CD4-positive, alpha-beta memory T cell (primary cell): ENCODE measurements around the gene METTL25B. TPM values are rescaled to one million over a fixed set of nuclear protein-coding genes. Genes with fewer than 3 reads are reported as not detected.

Source experiments
- CTCF ChIA-PET: fragments of 350-600 bp; sonication (Branson Sonifier 250); formaldehyde crosslinking; loops from one replicate; lab custom pipeline; 2021; ENCODE audit warnings: inconsistent platforms; ENCODE audit not compliant: partially characterized antibody; lab: Charles Lee
- POLR2A ChIA-PET: fragments of 350-600 bp; sonication (Branson Sonifier 250); formaldehyde crosslinking; loops from one replicate; lab custom pipeline; 2021; ENCODE audit not compliant: partially characterized antibody; lab: Charles Lee
- DNase-seq, 5 donors: peaks; one replicate each; pipeline versions ENCODE4 v3.0.0 to v3.0.0-alpha.2; 2020 to 2022; ENCODE audit warnings: mixed read lengths in 1 of 5
- H3K27ac ChIP-seq: one replicate; pipeline ENCODE4 v1.7.0; 2013; ENCODE audit warnings: low read depth, low read length
- H3K27me3 ChIP-seq: 2 replicates; pipeline ENCODE4 v1.7.0; 2013; ENCODE audit warnings: mild to moderate bottlenecking, low read length, moderate library complexity; ENCODE audit not compliant: insufficient read depth
- H3K36me3 ChIP-seq: 2 replicates; pipeline ENCODE4 v1.7.0; 2013; ENCODE audit warnings: mild to moderate bottlenecking, low read length, moderate library complexity; ENCODE audit not compliant: insufficient read depth
- H3K4me1 ChIP-seq: 2 replicates; pipeline ENCODE4 v1.7.0; 2013; ENCODE audit warnings: mild to moderate bottlenecking, low read length, moderate library complexity; ENCODE audit not compliant: insufficient read depth
- H3K4me3 ChIP-seq, 2 donors: one replicate each; pipeline ENCODE4 v1.7.0; 2013; ENCODE audit warnings: low read length in 2 of 2, mild to moderate bottlenecking in 1 of 2
- H3K9me3 ChIP-seq, 2 donors: one replicate each; pipeline ENCODE4 v1.7.0; 2013; ENCODE audit warnings: low read length in 2 of 2, control low read depth in 1 of 2; ENCODE audit not compliant: control insufficient read depth in 1 of 2
- H3K27ac Mint-ChIP-seq, 7 donors: one replicate each; pipeline ENCODE4 v1.8.0; 2020 to 2021; ENCODE audit warnings: mixed read lengths in 7 of 7, mild to moderate bottlenecking in 6 of 7, inconsistent platforms in 3 of 7, moderate library complexity in 3 of 7
- H3K27me3 Mint-ChIP-seq, 2 donors: one replicate each; pipeline ENCODE4 v1.8.0; 2020 to 2021; ENCODE audit warnings: mixed read lengths in 2 of 2
- H3K36me3 Mint-ChIP-seq, 2 donors: one replicate each; pipeline ENCODE4 v1.8.0; 2020 to 2021; ENCODE audit warnings: mixed read lengths in 2 of 2, inconsistent platforms in 1 of 2, mild to moderate bottlenecking in 1 of 2
- H3K4me1 Mint-ChIP-seq, 4 donors: one replicate each; pipeline ENCODE4 v1.8.0; 2020 to 2021; ENCODE audit warnings: mixed read lengths in 4 of 4, mild to moderate bottlenecking in 1 of 4
- H3K4me3 Mint-ChIP-seq, 8 donors: one replicate each; pipeline ENCODE4 v1.8.0; 2020 to 2021; ENCODE audit warnings: mixed read lengths in 8 of 8, mild to moderate bottlenecking in 7 of 8, moderate library complexity in 6 of 8, inconsistent platforms in 3 of 8
- H3K9me3 Mint-ChIP-seq, 8 donors: one replicate each; pipeline ENCODE4 v1.8.0; 2020 to 2021; ENCODE audit warnings: mixed read lengths in 8 of 8, mild to moderate bottlenecking in 5 of 8, inconsistent platforms in 3 of 8, moderate library complexity in 1 of 8
- intact Hi-C: fragments of 100-400 bp; cut with micrococcal nuclease; formaldehyde crosslinking; loops from one replicate; pipeline ENCODE4 v1.15.1; 2023
- polyA plus RNA-seq, 2 donors: library from polyadenylated mRNA; unstranded; fragments of 300-500 nt; fragmentation: Illumina TruSeq; gene quantifications; one replicate each; pipeline ENCODE4 v1.2.3, GENCODE V29; 2021
- total RNA-seq, 2 experiments: library from RNA; stranded (reverse); gene quantifications; one replicate each; pipeline ENCODE4 v1.2.3, GENCODE V29; 2021

Gene METTL25B
- total and polyA plus RNA-seq, 4 experiments from 2014 or later: 4.6 to 35.7 (median 19.0) TPM

GRCh38 chr1:156742017-156742416 lies 13.7 kb downstream of the METTL25B start:
- no peaks in the 10 kb centered on the region for H3K27me3 Mint-ChIP-seq
- Histone ChIP-seq H3K9me3 (no peaks in the 10 kb centered on the region), H3K4me3 (no peak overlapping the region), H3K36me3 (peaks cover 25% of the 10 kb centered on the region), H3K4me1 (peaks cover 36% of the 10 kb centered on the region), H3K27me3 (no peaks in the 10 kb centered on the region), H3K27ac (peak overlapping the region; percentile 74)
- H3K36me3 Mint-ChIP-seq: peaks cover 14 to 52% of the 10 kb centered on the region in 2 donors
- peak overlapping the region; percentile 91 to 100 (median 98) for H3K27ac Mint-ChIP-seq
- no peak for DNase-seq
- peak overlapping the region in 7 of 8 donors; percentile 14 to 98 (median 95) for H3K4me3 Mint-ChIP-seq
- CTCF ChIA-PET: interaction anchor here (1.2 to 2.6 kb wide), 4 partner anchors 9 to 25 kb away, joined by 4 to 16 read pairs (median 15); partner anchors contain the start of genes HDGF, ISG20L2, METTL25B and PRCC
- H3K4me1 Mint-ChIP-seq: peaks cover 23 to 56% (median 40%) of the 10 kb centered on the region in 4 donors
- H3K9me3 Mint-ChIP-seq: peaks cover 0 to 2% (median 0%) of the 10 kb centered on the region in 8 donors
- POLR2A ChIA-PET: interaction anchor here (1.1 to 6.7 kb wide), 6 partner anchors 9 to 549 kb away, joined by 3 to 158 read pairs (median 54); partner anchors contain the start of genes HDGF, ISG20L2, METTL25B and PRCC
- intact Hi-C loops: loop anchor here (5.0 kb wide), 1 partner anchor 75 kb away; the partner anchor contains the start of gene SH2D2A

- Histone ChIP-seq H3K9me3 (no peaks in the 10 kb centered on the region), H3K27me3 (no peaks in the 10 kb centered on the region), H3K4me1 (peaks cover 42% of the 10 kb centered on the region), H3K4me3 (no peak overlapping the region), H3K27ac (no peak overlapping the region), H3K36me3 (peaks cover 25% of the 10 kb centered on the region)
- ChIA-PET POLR2A (interaction anchor here (3.5 to 6.7 kb wide), 3 partner anchors 9 to 24 kb away, joined by 103 to 158 read pairs (median 126); partner anchors contain the start of genes HDGF, ISG20L2, METTL25B and PRCC), CTCF (interaction anchor here (1.2 to 2.6 kb wide), 2 partner anchors 9 to 24 kb away, joined by 4 to 15 read pairs; partner anchors contain the start of genes HDGF and PRCC)
- Mint-ChIP-seq H3K9me3 (peaks cover 0 to 2% (median 0%) of the 10 kb centered on the region in 8 donors), H3K36me3 (peaks cover 14 to 45% of the 10 kb centered on the region in 2 donors), H3K27me3 (no peaks in the 10 kb centered on the region), H3K4me3 (no peak overlapping the region), H3K4me1 (peaks cover 29 to 64% (median 46%) of the 10 kb centered on the region in 4 donors), H3K27ac (peak overlapping the region in 5 of 7 donors; percentile 31 to 99 (median 68))
- intact Hi-C loops: loop anchor here (5.0 kb wide), 1 partner anchor 74 kb away; the partner anchor contains the start of gene SH2D2A
- DNase-seq: no peak
Measured at GRCh38 chr1:156742801-156743200, 14.5 kb downstream of the METTL25B start.

- H3K9me3 Mint-ChIP-seq: peaks cover 0 to 2% (median 0%) of the 10 kb centered on the region in 8 donors
- H3K27ac Mint-ChIP-seq: peak overlapping the region in 6 of 7 donors; percentile 7 to 76 (median 36)
- no peak overlapping the region for H3K27ac ChIP-seq
- H3K27me3 ChIP-seq: no peaks in the 10 kb centered on the region
- H3K36me3 ChIP-seq: peaks cover 25% of the 10 kb centered on the region
- no peak for DNase-seq
- H3K4me3 Mint-ChIP-seq: no peak overlapping the region
- intact Hi-C loops: loop anchor here (5.0 kb wide), 1 partner anchor 74 kb away; the partner anchor contains the start of gene SH2D2A
- H3K36me3 Mint-ChIP-seq: peaks cover 14 to 43% of the 10 kb centered on the region in 2 donors
- peaks cover 38 to 71% (median 54%) of the 10 kb centered on the region in 4 donors for H3K4me1 Mint-ChIP-seq
- no peaks in the 10 kb centered on the region for H3K9me3 ChIP-seq
- no peaks in the 10 kb centered on the region for H3K27me3 Mint-ChIP-seq
- POLR2A ChIA-PET: interaction anchor here (3.5 to 6.7 kb wide), 3 partner anchors 8 to 23 kb away, joined by 103 to 158 read pairs (median 126); partner anchors contain the start of genes HDGF, ISG20L2, METTL25B and PRCC
- CTCF ChIA-PET: no interaction called here
- H3K4me1 ChIP-seq: peaks cover 51% of the 10 kb centered on the region
- no peak overlapping the region for H3K4me3 ChIP-seq
Measured at GRCh38 chr1:156743367-156744302, 15.4 kb downstream of the METTL25B start.

- Mint-ChIP-seq H3K27ac (peak overlapping the region in 5 of 7 donors; percentile 10 to 94 (median 65)), H3K4me1 (peaks cover 43 to 71% (median 56%) of the 10 kb centered on the region in 4 donors), H3K27me3 (no peaks in the 10 kb centered on the region), H3K4me3 (no peak overlapping the region), H3K36me3 (peaks cover 14 to 43% of the 10 kb centered on the region in 2 donors), H3K9me3 (peaks cover 0 to 2% (median 0%) of the 10 kb centered on the region in 8 donors)
- Histone ChIP-seq H3K9me3 (no peaks in the 10 kb centered on the region), H3K27me3 (no peaks in the 10 kb centered on the region), H3K36me3 (peaks cover 25% of the 10 kb centered on the region), H3K4me3 (no peak overlapping the region), H3K4me1 (peaks cover 58% of the 10 kb centered on the region), H3K27ac (no peak overlapping the region)
- intact Hi-C loops: loop anchor here (5.0 kb wide), 1 partner anchor 73 kb away; the partner anchor contains the start of gene SH2D2A
- POLR2A ChIA-PET: interaction anchor here (0.7 to 6.7 kb wide), 2 partner anchors 16 to 22 kb away, joined by 3 to 126 read pairs; partner anchors contain the start of genes ISG20L2 and METTL25B
- CTCF ChIA-PET: no interaction called here
- DNase-seq: no peak
Measured at GRCh38 chr1:156744344-156744743, 16.1 kb downstream of the METTL25B start.

- Histone ChIP-seq H3K36me3 (peaks cover 25% of the 10 kb centered on the region), H3K27ac (no peak overlapping the region), H3K9me3 (no peaks in the 10 kb centered on the region), H3K27me3 (no peaks in the 10 kb centered on the region), H3K4me3 (no peak overlapping the region), H3K4me1 (peaks cover 60% of the 10 kb centered on the region)
- DNase-seq: no peak
- POLR2A ChIA-PET: interaction anchor here (0.7 to 6.7 kb wide), 3 partner anchors 16 to 36 kb away, joined by 3 to 126 read pairs (median 3); partner anchors contain the start of genes ISG20L2 and METTL25B
- H3K9me3 Mint-ChIP-seq: peaks cover 0 to 2% (median 0%) of the 10 kb centered on the region in 8 donors
- intact Hi-C loops: loop anchor here (5.0 kb wide), 1 partner anchor 72 kb away; the partner anchor contains the start of gene SH2D2A
- H3K4me3 Mint-ChIP-seq: peak overlapping the region in 2 of 8 donors; percentile 10 to 15
- peaks cover 14 to 43% of the 10 kb centered on the region in 2 donors for H3K36me3 Mint-ChIP-seq
- CTCF ChIA-PET: interaction anchor here (1.7 to 2.0 kb wide), 2 partner anchors 18 to 56 kb away, joined by 4 to 10 read pairs; partner anchors contain the start of genes ISG20L2 and METTL25B
- H3K27me3 Mint-ChIP-seq: no peaks in the 10 kb centered on the region
- H3K27ac Mint-ChIP-seq: peak overlapping the region in 6 of 7 donors; percentile 47 to 94 (median 84)
- H3K4me1 Mint-ChIP-seq: peaks cover 48 to 76% (median 61%) of the 10 kb centered on the region in 4 donors
Measured at GRCh38 chr1:156744786-156745419, 16.6 kb downstream of the METTL25B start.

- no peaks in the 10 kb centered on the region for H3K27me3 ChIP-seq
- ChIA-PET CTCF (interaction anchor here (0.7 to 2.0 kb wide), 4 partner anchors 19 to 217 kb away, joined by 3 to 10 read pairs (median 4); partner anchors contain the start of genes CRABP2, ISG20L2 and METTL25B), POLR2A (interaction anchor here (0.8 to 3.2 kb wide), 3 partner anchors 18 to 35 kb away, joined by 3 to 28 read pairs (median 27); partner anchors contain the start of genes ISG20L2, METTL25B and PRCC)
- peak overlapping the region in 3 of 8 donors; percentile 11 to 83 (median 66) for H3K4me3 Mint-ChIP-seq
- H3K4me1 ChIP-seq: peaks cover 54% of the 10 kb centered on the region
- H3K4me1 Mint-ChIP-seq: peaks cover 49 to 74% (median 59%) of the 10 kb centered on the region in 4 donors
- no peaks in the 10 kb centered on the region for H3K9me3 ChIP-seq
- no peak overlapping the region for H3K4me3 ChIP-seq
- intact Hi-C loops: no loop called here
- H3K27me3 Mint-ChIP-seq: no peaks in the 10 kb centered on the region
- peak overlapping the region; percentile 65 for H3K27ac ChIP-seq
- peaks cover 0 to 2% (median 0%) of the 10 kb centered on the region in 8 donors for H3K9me3 Mint-ChIP-seq
- peak overlapping the region; percentile 62 to 94 (median 88) for H3K27ac Mint-ChIP-seq
- H3K36me3 Mint-ChIP-seq: peaks cover 14 to 48% of the 10 kb centered on the region in 2 donors
- DNase-seq: no peak
- peaks cover 25% of the 10 kb centered on the region for H3K36me3 ChIP-seq
Measured at GRCh38 chr1:156745881-156746280, 17.6 kb downstream of the METTL25B start.
